K562 (cell line): Measurements from ENCODE around the gene SDE2. TPM values are rescaled to one million over a fixed set of nuclear protein-coding genes. Genes with fewer than 3 reads are reported as not detected.

Source experiments
- HDAC1 ChIP-seq, 2 experiments: fragments of 450-650 bp; IDR thresholded peaks; 2 replicates each; pipeline ENCODE4 v1.6.1; 2016 to 2017; ENCODE audit warnings: inconsistent platforms in 1 of 2, mild to moderate bottlenecking in 1 of 2, moderate library complexity in 1 of 2
- HLTF ChIP-seq: fragments of 450-650 bp; IDR thresholded peaks from 2 replicates; pipeline ENCODE4 v1.6.1; 2016
- NR3C1 ChIP-seq: sonication (generic); formaldehyde crosslinking; IDR thresholded peaks from 2 replicates; pipeline ENCODE4 v1.8.1; 2022; ENCODE audit warnings: missing genetic modification reagents
- OTX1 ChIP-seq: fragments of 450-650 bp; formaldehyde crosslinking; IDR thresholded peaks from 2 replicates; pipeline ENCODE4 v1.4.0; 2022; ENCODE audit warnings: mild to moderate bottlenecking
- ZNF785 ChIP-seq: fragments of 250-450 bp; sonication (Bioruptor Pico); IDR thresholded peaks from 2 replicates; pipeline ENCODE4 v1.4.0; 2020; ENCODE audit warnings: mild to moderate bottlenecking
- polyA plus RNA-seq, 8 experiments: library from polyadenylated mRNA; depleted of rRNA in 4 of 8; stranded (reverse) in 5 of 8; unstranded in 3 of 8; fragments of >200 nt; fragmentation: Nextera tagmentation in 2 of 8; fragmentation: Illumina TruSeq in 1 of 8; extraction: Ambion mirVana in 2 of 8; extraction: Trizol in 1 of 8; gene quantifications; 2 replicates each; pipeline versions ENCODE4 v1.2.1 to v1.2.3, GENCODE V29; 2011 to 2014; ENCODE audit warnings: inconsistent platforms in 1 of 8, missing spikeins in 1 of 8
- total RNA-seq, 7 experiments: library from RNA; depleted of rRNA in 6 of 7; stranded (reverse); fragments of >200 nt in 6 of 7; fragmentation: Illumina TruSeq in 2 of 7; extraction: Trizol in 2 of 7; gene quantifications; 2 replicates each; pipeline versions ENCODE4 v1.2.1 to v1.2.3, GENCODE V29; 2011 to 2021; ENCODE audit warnings: low replicate concordance in 1 of 7
- TF ChIP-seq, protein P1 (sequence below): IDR thresholded peaks from 2 replicates; pipeline ENCODE4 v1.6.1; 2012; ENCODE audit warnings: low read depth, low read length, improper control_type of control experiment, borderline replicate concordance
- TF ChIP-seq, protein P2 (sequence below): fragments of 150-350 bp; conservative IDR thresholded peaks from 2 replicates; pipeline ENCODE4 v1.6.1; 2014; ENCODE audit warnings: low read length
- TF ChIP-seq, protein P3 (sequence below), 3 experiments: IDR thresholded peaks in 2 of 3; conservative IDR thresholded peaks in 1 of 3; 2 replicates each; pipeline ENCODE4 v1.5.1; 2011 to 2012; ENCODE audit warnings: low read length in 3 of 3, mild to moderate bottlenecking in 3 of 3, control low read depth in 2 of 3, improper control_type of control experiment in 1 of 3, inconsistent platforms in 1 of 3, low read depth in 1 of 3, mixed read lengths in 1 of 3, moderate library complexity in 1 of 3; ENCODE audit not compliant: insufficient read depth in 2 of 3

SDE2 gene
- total and polyA plus RNA-seq, 9 of the 15 experiments (the other 6 are each of a cell fraction or from before 2014, with no cell fraction given), result 14.3 to 62.3 (median 46.0) TPM

DNA sequence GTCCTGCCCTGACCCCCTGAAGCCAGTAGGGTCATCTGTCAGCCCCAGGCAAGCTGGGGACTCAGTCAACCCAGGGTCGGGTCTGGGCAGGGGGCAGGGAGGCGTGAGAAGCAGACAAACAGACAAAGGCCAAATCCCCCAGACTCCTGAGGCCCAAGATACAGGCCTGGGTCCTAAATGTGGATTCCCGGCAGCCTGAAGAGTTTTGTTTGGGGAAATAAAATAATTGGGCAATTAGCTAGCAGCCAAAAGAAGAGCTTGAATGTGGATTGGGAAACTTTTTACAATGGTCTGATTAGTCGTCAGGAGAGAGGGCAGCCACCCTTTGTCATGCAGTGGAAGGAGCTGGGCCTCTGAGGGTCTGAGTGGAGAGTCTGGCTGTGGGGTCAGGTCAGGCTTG lies 53.6 kb downstream of the SDE2 start (continued):
- TF ChIP-seq, protein P1, sequence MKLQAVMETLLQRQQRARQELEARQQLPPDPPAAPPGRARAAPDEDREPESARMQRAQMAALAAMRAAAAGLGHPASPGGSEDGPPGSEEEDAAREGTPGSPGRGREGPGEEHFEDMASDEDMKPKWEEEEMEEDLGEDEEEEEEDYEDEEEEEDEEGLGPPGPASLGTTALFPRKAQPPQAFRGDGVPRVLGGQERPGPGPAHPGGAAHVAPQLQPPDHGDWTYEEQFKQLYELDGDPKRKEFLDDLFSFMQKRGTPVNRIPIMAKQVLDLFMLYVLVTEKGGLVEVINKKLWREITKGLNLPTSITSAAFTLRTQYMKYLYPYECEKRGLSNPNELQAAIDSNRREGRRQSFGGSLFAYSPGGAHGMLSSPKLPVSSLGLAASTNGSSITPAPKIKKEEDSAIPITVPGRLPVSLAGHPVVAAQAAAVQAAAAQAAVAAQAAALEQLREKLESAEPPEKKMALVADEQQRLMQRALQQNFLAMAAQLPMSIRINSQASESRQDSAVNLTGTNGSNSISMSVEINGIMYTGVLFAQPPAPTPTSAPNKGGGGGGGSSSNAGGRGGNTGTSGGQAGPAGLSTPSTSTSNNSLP, result no peak
- TF ChIP-seq, protein P2, sequence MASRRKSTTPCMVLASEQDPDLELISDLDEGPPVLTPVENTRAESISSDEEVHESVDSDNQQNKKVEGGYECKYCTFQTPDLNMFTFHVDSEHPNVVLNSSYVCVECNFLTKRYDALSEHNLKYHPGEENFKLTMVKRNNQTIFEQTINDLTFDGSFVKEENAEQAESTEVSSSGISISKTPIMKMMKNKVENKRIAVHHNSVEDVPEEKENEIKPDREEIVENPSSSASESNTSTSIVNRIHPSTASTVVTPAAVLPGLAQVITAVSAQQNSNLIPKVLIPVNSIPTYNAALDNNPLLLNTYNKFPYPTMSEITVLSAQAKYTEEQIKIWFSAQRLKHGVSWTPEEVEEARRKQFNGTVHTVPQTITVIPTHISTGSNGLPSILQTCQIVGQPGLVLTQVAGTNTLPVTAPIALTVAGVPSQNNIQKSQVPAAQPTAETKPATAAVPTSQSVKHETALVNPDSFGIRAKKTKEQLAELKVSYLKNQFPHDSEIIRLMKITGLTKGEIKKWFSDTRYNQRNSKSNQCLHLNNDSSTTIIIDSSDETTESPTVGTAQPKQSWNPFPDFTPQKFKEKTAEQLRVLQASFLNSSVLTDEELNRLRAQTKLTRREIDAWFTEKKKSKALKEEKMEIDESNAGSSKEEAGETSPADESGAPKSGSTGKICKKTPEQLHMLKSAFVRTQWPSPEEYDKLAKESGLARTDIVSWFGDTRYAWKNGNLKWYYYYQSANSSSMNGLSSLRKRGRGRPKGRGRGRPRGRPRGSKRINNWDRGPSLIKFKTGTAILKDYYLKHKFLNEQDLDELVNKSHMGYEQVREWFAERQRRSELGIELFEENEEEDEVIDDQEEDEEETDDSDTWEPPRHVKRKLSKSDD, result no peak
- TF ChIP-seq HLTF, result no peak
- no peak for TF ChIP-seq HDAC1 (IDR thresholded peaks at IDR 0.05)
- TF ChIP-seq, protein P3, sequence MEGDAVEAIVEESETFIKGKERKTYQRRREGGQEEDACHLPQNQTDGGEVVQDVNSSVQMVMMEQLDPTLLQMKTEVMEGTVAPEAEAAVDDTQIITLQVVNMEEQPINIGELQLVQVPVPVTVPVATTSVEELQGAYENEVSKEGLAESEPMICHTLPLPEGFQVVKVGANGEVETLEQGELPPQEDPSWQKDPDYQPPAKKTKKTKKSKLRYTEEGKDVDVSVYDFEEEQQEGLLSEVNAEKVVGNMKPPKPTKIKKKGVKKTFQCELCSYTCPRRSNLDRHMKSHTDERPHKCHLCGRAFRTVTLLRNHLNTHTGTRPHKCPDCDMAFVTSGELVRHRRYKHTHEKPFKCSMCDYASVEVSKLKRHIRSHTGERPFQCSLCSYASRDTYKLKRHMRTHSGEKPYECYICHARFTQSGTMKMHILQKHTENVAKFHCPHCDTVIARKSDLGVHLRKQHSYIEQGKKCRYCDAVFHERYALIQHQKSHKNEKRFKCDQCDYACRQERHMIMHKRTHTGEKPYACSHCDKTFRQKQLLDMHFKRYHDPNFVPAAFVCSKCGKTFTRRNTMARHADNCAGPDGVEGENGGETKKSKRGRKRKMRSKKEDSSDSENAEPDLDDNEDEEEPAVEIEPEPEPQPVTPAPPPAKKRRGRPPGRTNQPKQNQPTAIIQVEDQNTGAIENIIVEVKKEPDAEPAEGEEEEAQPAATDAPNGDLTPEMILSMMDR (IDR thresholded peaks at IDR 0.05 in 2 of 3, conservative IDR thresholded peaks at IDR 0.05 in 1 of 3; ENCODE audit: insufficient read depth in 2 of 3, low read depth in 1 of 3, low read length in 3 of 3), result no peak
- no peak for TF ChIP-seq OTX1 (CRISPR knock-in tag)
- TF ChIP-seq ZNF785, result no peak
- TF ChIP-seq NR3C1 (CRISPR knock-in tag), result no peak
